Measurements from ENCODE around the gene ORAI2.
A peak's percentile ranks its signal among the peaks of the same experiment; 100 is the strongest.

The ORAI2 gene

GRCh38 chr7:102415685-102416225, 17.6 kb upstream of the ORAI2 start:
- DNase-seq (ENCODE audit: low read depth) = peak; percentile 46

DNA sequence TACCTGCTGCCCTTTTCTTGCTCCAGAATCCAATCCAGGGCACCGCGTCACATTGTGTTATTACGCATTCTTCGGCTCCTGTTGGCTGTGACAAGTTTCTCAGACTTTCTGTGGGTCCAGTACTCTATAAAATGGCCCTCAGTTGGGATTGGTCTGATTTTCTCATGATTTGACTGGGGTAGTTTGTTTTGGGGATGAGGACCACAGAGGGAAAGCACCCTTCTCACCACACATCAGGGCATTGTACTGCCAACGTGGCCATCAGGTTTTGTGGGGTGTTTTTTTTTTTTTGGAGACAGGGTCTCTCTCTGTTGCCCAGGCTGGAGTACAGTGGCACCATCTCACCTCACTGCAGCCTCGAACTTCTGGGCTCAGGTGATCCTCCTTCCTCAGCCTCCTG, 17.0 kb upstream of the ORAI2 start:
- DNase-seq (ENCODE audit: low read depth) = no peak

GRCh38 chr7:102417105-102417504, 16.3 kb upstream of the ORAI2 start:
- DNase-seq (ENCODE audit: low read depth) = no peak

DNA sequence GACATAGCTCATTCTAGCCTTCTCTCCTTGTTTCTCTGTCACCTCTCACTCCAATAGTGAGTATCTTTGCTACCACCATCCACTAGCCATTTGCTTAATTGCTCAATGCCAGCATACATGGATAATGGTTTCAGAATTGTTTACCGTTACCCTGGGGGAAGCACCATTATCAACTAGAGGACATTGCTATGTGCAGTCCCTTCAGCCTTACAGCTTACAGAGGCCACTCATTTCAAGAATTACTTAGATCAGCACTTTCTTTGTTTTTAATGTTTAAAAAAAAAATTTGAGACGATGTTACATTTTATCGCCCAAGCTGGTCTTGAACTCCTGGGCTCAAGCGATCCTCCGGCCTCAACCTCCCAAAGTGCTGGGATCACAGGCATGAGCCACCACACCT, 14.8 kb upstream of the ORAI2 start:
- no peak for DNase-seq (ENCODE audit: low read depth)

- DNase-seq (ENCODE audit: low read depth) = no peak
Observed at GRCh38 chr7:102421706-102422240, 11.6 kb upstream of the ORAI2 start.

DNA sequence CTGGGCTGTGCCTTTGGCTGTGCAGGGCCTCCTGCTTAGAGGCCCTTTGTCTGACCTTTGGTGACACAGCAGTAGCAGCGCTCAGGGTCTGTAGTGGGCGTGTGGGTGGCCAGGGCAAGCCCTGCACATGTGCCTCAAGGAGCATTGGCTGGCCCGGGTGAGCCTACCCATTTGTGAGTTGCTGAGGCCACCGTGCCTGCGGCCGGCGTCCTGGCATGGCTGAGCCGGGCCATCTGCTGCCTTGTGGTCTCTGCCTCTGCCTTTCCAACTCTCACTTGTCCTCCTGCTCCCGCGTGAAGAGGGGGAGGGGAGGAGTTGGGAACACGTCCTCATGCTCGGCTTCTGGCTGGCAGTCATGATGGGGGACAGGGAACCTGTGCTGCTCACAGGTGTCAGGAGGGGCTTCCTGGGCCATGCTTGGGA, 9.2 kb upstream of the ORAI2 start:
- no peak for DNase-seq (ENCODE audit: low read depth)

GRCh38 chr7:102424787-102425218, 8.6 kb upstream of the ORAI2 start:
- no peak for DNase-seq (ENCODE audit: low read depth)

DNA sequence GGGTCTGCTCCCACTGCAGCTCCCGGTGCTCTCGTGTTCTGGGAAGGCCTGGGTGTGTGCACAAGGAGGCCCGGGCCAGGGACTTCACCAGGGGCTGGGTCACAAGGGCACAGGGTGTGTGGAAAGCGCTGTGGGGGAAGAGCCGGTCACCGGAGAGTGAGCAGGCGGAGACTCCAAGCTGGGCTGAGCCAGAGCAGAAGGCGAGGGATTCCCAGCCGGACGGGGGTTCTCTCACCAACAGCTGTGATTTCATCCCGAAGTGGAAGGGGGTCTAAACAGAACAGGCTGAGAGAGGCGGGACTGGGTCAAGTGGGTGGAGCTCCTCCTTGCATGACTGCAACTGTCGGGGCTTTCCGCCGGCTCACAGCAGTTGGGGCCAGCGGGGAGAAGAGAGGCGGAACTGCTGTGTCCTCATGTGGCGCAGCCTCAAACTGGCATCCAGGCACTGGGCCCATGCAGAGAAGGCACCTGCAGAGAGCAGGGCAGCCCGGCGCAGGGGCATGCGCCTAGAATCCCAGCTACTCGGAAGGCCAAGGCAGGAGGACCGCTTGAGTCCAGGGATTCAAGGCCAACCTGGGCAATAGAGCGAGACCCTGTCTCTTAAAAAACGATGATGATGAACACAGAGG, 7.6 kb upstream of the ORAI2 start:
- DNase-seq (ENCODE audit: low read depth) = peak; percentile 72

DNA sequence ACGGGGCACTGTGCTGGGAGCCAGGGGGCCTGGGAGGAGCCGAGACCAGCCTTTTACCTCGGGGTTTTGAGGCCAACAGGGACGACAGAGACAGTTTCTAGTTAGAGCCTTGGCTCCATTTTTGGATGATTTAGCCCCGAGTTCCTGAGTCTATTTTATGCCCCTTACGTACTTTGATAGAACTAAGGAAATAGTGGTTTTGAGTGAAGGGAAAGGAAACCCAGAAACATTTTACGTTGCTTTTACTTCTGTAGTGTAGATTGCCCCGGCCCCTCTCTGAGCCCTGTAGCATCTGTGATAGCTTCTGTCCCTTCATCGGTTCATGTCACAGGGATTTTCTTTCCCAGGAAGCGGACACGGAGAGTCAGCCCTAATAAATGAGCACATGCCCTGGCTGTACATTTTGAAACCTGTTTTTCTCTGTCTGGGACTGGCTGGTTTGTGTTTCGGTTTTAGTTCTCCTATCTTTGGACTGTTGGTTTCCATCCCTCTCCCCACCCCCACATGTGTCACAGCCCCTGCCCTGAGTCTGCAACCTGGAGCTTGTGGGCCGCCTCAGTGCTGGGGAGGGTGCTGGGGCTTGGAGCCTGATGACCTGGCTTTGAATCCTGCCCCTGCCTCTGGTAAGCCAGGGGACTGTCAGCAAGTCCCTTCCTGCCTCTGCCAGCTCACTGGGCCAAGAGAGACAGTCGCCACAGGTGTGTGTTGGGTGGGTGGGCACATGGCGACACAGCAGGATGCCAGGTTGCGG, 6.9 kb upstream of the ORAI2 start:
- peak; percentile 60 for DNase-seq (ENCODE audit: low read depth)

GRCh38 chr7:102427019-102427405, 6.4 kb upstream of the ORAI2 start:
- DNase-seq (ENCODE audit: low read depth) = no peak

GRCh38 chr7:102429141-102429899, 4.1 kb upstream of the ORAI2 start:
- no peak for DNase-seq (ENCODE audit: low read depth)

DNA sequence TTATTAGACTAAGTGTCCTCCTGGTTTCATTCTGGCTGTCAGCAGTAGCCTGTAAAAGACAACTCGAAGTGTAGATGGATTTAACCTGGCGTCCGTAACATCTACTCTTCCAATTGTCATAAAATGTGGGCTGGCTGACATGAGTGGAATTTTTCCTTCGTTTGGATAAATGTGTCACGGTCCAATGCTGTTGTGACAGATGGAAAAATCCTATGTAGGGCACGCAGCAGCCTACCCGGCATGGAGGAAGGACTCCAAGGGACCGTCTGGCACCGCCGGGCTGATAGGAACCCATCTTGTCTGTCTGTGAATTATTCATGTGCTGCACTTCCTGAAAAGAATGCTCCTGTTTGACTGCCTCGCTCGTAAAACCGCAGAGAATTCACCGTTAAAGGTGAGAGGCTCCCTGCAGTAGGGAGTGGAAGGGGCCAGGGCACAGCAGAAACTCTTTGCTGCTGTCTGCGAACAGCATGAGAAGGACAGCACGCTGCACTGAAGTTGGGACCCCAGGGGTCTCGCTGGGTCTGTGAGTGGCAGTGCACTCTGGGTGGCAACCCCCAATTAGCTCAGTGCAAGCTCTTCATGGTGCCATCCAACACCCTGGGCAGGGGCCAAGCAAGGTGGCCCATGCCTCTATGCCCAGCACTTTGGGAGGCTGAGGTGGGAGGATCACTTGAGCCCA, 1.6 kb upstream of the ORAI2 start:
- DNase-seq (ENCODE audit: low read depth) = peak; percentile 40

GRCh38 chr7:102432442-102433218, 745 bp upstream of the ORAI2 start:
- DNase-seq (ENCODE audit: low read depth) = no peak

GRCh38 chr7:102434039-102434486, 688 bp downstream of the ORAI2 start:
- no peak for DNase-seq (ENCODE audit: low read depth)

GRCh38 chr7:102436118-102436517, 2.7 kb downstream of the ORAI2 start:
- no peak for DNase-seq (ENCODE audit: low read depth)

- no peak for DNase-seq (ENCODE audit: low read depth)
Observed at GRCh38 chr7:102439963-102440795, 6.8 kb downstream of the ORAI2 start.

- DNase-seq (ENCODE audit: low read depth) = no peak
Observed at GRCh38 chr7:102444961-102445673, 11.7 kb downstream of the ORAI2 start.

GRCh38 chr7:102445674-102446071, 12.3 kb downstream of the ORAI2 start:
- no peak for DNase-seq (ENCODE audit: low read depth)

DNA sequence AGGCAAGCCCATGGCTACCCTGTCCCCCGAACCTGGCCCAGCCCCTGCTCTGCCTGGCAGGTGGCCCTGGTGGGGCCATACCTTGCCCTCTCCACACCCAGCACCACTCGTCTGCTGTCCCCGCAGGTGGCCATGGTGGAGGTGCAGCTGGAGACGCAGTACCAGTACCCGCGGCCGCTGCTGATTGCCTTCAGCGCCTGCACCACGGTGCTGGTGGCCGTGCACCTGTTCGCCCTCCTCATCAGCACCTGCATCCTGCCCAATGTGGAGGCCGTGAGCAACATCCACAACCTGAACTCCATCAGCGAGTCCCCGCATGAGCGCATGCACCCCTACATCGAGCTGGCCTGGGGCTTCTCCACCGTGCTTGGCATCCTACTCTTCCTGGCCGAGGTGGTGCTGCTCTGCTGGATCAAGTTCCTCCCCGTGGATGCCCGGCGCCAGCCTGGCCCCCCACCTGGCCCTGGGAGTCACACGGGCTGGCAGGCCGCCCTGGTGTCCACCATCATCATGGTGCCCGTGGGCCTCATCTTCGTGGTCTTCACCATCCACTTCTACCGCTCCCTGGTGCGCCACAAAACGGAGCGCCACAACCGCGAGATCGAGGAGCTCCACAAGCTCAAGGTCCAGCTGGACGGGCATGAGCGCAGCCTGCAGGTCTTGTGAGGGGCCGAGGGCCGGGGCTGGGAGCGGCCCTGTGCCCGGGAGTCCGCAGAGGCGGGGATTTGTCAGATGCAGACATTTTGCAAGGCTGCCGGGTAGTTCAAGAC, 13.2 kb downstream of the ORAI2 start:
- no peak for DNase-seq (ENCODE audit: low read depth)

All from stimulated activated CD8-positive, alpha-beta memory T cell treated with anti-CD3 and anti-CD28 coated beads, Interleukin-12 subunit alpha, Interleukin-12 subunit beta, amount 100 ng/mL, for 4 hours (primary cell).